ENCODE measurements around the gene MYH7. TPM values are rescaled to one million over a fixed set of nuclear protein-coding genes. Genes with fewer than 3 reads are reported as not detected.
"Not testable (repeated sequence)": the region's sequence is repeated elsewhere in the genome, so short reads cannot be mapped to it uniquely, and the experiment has no call there.

MYH7 gene
- total RNA-seq, 1 donor from 2014 or later, result not detected

DNA sequence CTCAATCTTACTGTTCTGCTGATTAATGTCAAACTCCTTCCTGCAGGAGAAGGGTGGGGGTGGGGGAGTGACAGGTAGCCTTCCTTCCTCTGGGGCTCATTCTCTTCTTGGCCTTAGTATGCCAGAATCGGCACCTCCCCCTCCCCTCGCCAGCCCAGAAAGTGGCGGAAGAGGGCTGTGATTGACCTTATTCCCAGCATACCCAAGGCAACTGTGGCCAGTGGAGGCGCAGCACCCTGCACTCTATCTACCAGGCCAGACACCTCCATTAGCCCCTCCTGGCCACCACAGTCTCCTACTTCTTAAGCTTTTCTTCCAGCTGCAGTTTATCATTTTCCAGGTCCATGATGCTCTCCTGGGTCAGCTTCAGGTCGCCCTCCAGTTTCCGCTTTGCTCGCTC lies 42.8 kb downstream of the MYH7 start:
- Mint-ChIP-seq H3K27me3 (ENCODE audit: unreplicated experiment) (peaks cover 10% of the 10 kb centered on the region), H3K36me3 (ENCODE audit: unreplicated experiment) (no peaks in the 10 kb centered on the region), H3K9me3 (ENCODE audit: unreplicated experiment) (peaks cover 4% of the 10 kb centered on the region), H3K4me3 (ENCODE audit: unreplicated experiment) (no peak overlapping the region), H3K27ac (ENCODE audit: unreplicated experiment) (no peak overlapping the region), H3K4me1 (ENCODE audit: low read depth, unreplicated experiment) (no peaks in the 10 kb centered on the region)
- TF ChIP-seq, protein P1, sequence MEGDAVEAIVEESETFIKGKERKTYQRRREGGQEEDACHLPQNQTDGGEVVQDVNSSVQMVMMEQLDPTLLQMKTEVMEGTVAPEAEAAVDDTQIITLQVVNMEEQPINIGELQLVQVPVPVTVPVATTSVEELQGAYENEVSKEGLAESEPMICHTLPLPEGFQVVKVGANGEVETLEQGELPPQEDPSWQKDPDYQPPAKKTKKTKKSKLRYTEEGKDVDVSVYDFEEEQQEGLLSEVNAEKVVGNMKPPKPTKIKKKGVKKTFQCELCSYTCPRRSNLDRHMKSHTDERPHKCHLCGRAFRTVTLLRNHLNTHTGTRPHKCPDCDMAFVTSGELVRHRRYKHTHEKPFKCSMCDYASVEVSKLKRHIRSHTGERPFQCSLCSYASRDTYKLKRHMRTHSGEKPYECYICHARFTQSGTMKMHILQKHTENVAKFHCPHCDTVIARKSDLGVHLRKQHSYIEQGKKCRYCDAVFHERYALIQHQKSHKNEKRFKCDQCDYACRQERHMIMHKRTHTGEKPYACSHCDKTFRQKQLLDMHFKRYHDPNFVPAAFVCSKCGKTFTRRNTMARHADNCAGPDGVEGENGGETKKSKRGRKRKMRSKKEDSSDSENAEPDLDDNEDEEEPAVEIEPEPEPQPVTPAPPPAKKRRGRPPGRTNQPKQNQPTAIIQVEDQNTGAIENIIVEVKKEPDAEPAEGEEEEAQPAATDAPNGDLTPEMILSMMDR (IDR thresholded peaks at IDR 0.05; ENCODE audit: partially characterized antibody, unreplicated experiment), result no peak
- no peak for DNase-seq

DNA sequence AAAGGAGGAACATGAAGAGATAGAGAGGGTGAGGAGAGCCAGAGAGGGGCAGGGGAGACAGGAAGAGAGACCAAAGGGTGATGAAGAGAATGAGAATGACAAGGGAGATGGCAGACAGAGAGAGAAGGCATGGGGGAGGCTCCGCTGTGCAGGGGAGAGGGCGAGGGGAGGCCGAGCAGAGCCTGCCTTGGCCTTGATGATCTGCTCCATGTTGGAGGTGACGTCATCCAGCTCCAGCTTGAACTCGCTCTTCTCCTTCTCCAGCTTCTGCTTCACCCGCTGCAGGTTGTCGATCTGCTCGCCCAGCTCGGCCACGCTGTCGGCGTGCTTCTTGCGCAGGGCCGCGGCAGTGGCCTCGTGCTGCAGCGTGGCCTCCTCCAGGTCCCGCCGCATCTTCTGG lies 45.6 kb downstream of the MYH7 start:
- H3K4me1 Mint-ChIP-seq (ENCODE audit: low read depth, unreplicated experiment); H3K4me3 Mint-ChIP-seq (ENCODE audit: unreplicated experiment); H3K36me3 Mint-ChIP-seq (ENCODE audit: unreplicated experiment); H3K9me3 Mint-ChIP-seq (ENCODE audit: unreplicated experiment); H3K27ac Mint-ChIP-seq (ENCODE audit: unreplicated experiment); DNase-seq: not testable (repeated sequence)
- peaks cover 14% of the 10 kb centered on the region for H3K27me3 Mint-ChIP-seq (ENCODE audit: unreplicated experiment)

DNA sequence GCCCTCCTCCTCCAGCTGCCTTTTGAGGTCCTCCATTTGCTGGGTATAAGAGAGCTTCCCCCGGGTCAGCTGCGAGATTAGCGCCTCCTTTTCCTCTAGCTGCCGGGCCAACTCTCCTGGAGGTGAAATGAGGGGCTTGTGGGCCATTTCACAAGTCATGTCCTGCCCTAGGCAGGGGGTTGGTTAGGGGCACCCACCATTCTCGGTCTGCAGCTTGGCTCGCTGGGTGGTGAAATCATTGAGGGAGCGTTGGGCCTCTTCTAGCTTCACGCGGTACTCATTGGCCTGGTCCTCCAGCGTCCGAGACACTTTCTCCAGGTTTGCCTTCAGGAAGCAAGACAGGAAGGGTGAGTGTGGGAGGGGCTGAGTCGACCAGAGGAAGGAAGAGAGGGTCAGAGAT lies 46.1 kb downstream of the MYH7 start:
- TF ChIP-seq, protein P1 (IDR thresholded peaks at IDR 0.05; ENCODE audit: partially characterized antibody, unreplicated experiment), result no peak
- no peak for DNase-seq
- Mint-ChIP-seq H3K36me3 (ENCODE audit: unreplicated experiment) (peaks cover 9% of the 10 kb centered on the region), H3K27ac (ENCODE audit: unreplicated experiment) (no peak overlapping the region), H3K4me1 (ENCODE audit: low read depth, unreplicated experiment) (no peaks in the 10 kb centered on the region), H3K4me3 (ENCODE audit: unreplicated experiment) (no peak overlapping the region), H3K9me3 (ENCODE audit: unreplicated experiment) (peaks cover 8% of the 10 kb centered on the region), H3K27me3 (ENCODE audit: unreplicated experiment) (peaks cover 15% of the 10 kb centered on the region)

DNA sequence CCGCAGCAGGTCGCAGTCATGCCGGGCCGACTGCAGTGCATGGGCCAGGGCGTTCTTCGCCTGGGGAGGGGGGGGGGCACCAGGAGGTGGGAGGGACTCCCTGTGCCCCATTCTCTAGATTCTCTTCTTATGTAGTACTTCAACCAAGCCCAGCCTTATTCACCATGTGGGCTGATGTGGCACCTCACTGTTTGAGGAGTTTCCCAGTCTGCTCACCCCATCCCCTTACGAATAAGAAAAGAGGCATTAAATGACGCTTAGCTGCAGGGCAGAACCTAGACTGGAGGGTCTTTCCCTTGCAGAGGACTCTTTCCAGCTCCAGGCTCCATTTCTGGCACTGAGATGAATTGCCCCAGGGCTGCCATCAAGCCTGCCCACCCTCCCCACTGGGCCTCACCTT lies 46.5 kb downstream of the MYH7 start:
- TF ChIP-seq, protein P1 (IDR thresholded peaks at IDR 0.05; ENCODE audit: partially characterized antibody, unreplicated experiment), result no peak
- peaks cover 9% of the 10 kb centered on the region for H3K36me3 Mint-ChIP-seq (ENCODE audit: unreplicated experiment)
- DNase-seq, result no peak
- no peaks in the 10 kb centered on the region for H3K4me1 Mint-ChIP-seq (ENCODE audit: low read depth, unreplicated experiment)
- H3K27ac Mint-ChIP-seq (ENCODE audit: unreplicated experiment), result no peak overlapping the region
- peaks cover 5% of the 10 kb centered on the region for H3K9me3 Mint-ChIP-seq (ENCODE audit: unreplicated experiment)
- no peak overlapping the region for H3K4me3 Mint-ChIP-seq (ENCODE audit: unreplicated experiment)
- peaks cover 15% of the 10 kb centered on the region for H3K27me3 Mint-ChIP-seq (ENCODE audit: unreplicated experiment)

DNA sequence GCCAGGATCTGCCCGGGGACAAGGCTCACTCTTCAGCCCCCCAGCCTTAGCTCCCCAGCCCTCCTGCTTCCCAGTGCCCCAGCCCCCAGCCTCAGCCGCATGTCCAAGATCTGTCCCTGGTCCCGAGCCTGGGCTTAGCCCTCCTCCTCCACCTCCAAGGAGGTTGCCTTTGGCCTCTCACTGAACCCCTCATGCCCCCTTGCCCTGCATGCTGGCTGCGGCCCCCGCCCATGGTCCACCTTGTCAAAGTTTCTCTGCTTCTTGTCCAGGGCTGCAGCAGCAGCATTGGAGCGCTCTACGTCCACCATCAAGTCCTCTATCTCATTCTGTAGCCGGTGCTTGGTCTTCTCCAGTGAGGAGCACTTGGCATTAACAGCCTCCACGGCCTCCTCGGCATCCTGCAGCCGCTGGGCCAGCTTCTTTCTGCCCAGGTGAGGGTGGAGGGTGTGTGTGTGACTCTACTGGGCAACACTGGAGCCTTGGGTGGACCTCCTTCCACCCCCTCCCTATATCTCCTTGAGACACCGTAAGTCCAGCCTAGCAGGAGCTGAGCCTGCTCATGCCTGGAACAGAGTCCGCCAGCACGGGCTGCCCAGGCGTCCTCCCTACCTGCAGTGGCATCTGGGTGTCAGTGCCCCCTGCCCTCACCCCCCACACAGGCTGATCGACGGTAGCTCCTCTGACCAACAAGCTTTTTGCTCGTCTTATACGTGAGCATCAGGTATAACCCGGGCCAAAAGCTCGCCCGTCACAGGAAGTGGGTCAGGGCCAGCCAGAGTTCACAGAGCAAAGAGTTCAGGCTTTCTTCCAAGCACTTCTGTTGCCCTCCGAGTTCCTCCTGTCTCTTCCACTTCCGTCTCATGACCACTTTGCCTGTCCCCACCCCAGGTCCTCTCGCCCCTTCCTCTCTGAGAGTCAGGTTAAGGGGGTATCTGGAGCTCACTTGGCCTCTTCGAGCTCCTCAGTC lies 47.3 kb downstream of the MYH7 start:
- Mint-ChIP-seq H3K9me3 (ENCODE audit: unreplicated experiment) (peaks cover 5% of the 10 kb centered on the region), H3K27ac (ENCODE audit: unreplicated experiment) (no peak overlapping the region), H3K27me3 (ENCODE audit: unreplicated experiment) (peaks cover 15% of the 10 kb centered on the region), H3K36me3 (ENCODE audit: unreplicated experiment) (peaks cover 9% of the 10 kb centered on the region), H3K4me3 (ENCODE audit: unreplicated experiment) (no peak overlapping the region), H3K4me1 (ENCODE audit: low read depth, unreplicated experiment) (no peaks in the 10 kb centered on the region)
- TF ChIP-seq, protein P1 (IDR thresholded peaks at IDR 0.05; ENCODE audit: partially characterized antibody, unreplicated experiment), result no peak
- no peak for DNase-seq

All from glutamatergic neuron (in vitro differentiated cells).